ENCODE results near the gene NELFB.

- TF ChIP-seq CTCF (IDR thresholded peaks at IDR 0.05) (no peak), POLR2A (IDR thresholded peaks at IDR 0.05) (no peak)
Observed at GRCh38 chr9:137219757-137220316, 35.3 kb upstream of the NELFB start.

Data from testis (tissue), 2 donors.